Fibroblast of the aortic adventitia (primary cell): Measurements from ENCODE around the gene CD7. TPM values are rescaled to one million over a fixed set of nuclear protein-coding genes. Genes with fewer than 3 reads are reported as not detected.

Experiments
- DNase-seq: peaks from one replicate; pipeline ENCODE4 v3.0.0-alpha.2; 2010; ENCODE audit warnings: low read depth
- H3K4me3 ChIP-seq: 2 replicates; pipeline ENCODE4 v1.5.1; 2011; ENCODE audit warnings: low read depth, mild to moderate bottlenecking, control low read depth, low read length, moderate library complexity
- total RNA-seq: library from RNA; depleted of rRNA; stranded (reverse); fragments of >200 nt; gene quantifications from 2 replicates; pipeline ENCODE4 v1.2.3, GENCODE V29; 2012; ENCODE audit warnings: low replicate concordance
- TF ChIP-seq, protein P1 (sequence below): IDR thresholded peaks from 2 replicates; pipeline ENCODE4 v1.5.1; 2011; ENCODE audit warnings: mild to moderate bottlenecking, low read length, control low read depth, inconsistent platforms; ENCODE audit not compliant: insufficient read depth

CD7 gene
- total RNA-seq, 1 donor, result not detected

DNA sequence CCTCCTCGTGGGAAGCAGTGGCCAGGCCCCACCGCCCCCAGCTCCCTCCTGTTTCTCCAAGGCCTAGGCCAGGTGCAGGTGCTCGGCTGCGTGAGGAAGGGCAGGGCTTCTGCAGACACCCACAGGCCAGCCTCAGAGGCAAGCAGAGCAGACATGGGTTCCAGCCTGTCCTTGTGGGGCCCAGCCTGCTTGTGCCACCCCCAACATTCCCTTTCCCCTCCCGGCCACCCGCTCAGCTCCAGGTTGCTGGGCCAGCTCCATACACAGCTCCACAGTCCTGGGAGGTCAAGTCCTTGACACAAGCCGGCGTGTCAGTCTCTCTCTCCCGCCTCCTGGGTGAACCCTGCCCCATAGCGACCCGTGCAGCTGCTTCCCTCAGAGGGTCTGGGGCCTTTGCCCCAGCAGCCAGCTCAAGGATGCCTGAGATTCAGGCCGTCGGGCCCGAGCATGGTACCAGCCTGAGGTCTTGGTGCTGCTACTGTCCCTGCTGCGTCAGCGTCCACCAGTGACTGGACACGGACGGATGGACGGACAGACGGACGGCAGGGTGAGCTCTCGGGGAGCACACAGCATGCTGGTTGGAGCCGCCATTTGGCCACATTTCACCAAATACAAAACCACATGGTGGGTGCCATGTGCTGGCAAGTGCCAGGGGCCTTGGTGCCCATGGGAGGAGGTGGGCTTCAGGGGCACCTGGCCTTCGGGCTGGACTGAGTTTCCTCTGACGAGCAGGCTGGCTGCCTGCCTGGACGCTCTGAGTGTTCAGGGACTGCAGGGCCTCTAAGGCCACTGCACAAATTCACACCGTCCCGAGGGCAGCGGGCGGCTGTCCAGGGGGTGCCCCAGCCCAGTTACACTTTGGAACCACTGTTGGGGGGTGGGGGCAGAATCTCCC, 8.1 kb upstream of the CD7 start:
- TF ChIP-seq, protein P1, sequence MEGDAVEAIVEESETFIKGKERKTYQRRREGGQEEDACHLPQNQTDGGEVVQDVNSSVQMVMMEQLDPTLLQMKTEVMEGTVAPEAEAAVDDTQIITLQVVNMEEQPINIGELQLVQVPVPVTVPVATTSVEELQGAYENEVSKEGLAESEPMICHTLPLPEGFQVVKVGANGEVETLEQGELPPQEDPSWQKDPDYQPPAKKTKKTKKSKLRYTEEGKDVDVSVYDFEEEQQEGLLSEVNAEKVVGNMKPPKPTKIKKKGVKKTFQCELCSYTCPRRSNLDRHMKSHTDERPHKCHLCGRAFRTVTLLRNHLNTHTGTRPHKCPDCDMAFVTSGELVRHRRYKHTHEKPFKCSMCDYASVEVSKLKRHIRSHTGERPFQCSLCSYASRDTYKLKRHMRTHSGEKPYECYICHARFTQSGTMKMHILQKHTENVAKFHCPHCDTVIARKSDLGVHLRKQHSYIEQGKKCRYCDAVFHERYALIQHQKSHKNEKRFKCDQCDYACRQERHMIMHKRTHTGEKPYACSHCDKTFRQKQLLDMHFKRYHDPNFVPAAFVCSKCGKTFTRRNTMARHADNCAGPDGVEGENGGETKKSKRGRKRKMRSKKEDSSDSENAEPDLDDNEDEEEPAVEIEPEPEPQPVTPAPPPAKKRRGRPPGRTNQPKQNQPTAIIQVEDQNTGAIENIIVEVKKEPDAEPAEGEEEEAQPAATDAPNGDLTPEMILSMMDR, result no peak
- no peak for DNase-seq
- H3K4me3 ChIP-seq, result no peak overlapping the region

DNA sequence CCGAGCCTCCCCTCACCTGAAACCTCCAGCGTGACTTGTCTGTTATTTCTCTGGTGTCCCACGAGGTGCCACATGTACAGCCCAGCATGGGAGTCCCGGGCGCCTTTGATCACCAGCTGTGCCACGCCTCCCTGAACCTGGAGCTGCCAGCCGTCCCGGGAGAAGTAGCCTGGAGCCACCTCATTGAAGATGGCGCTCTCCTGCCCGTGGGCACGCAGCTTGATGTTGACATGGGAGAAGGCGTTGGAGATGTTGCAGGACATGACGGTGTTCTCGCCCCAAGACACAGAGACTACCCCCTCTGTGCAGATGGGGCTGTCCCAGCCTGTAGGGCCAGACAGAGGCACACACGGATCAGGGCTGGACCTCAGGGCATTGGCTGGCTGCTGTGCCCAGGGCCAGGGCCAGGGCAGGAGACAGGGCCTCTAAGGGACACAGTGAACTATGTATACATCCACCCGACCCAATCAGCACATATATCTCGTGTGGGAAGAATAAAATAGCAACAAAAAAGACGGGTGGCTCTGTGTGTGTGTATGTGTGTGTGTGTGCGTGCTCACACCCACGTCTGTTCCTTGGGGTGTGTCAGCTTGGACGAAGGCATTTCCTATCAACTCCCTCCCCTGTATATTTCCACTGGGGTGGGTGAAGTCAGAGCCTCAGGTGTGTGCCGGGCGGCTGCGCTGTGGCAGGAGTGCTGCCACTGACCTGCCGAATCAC, 7.3 kb upstream of the CD7 start:
- DNase-seq, result no peak
- H3K4me3 ChIP-seq, result no peak overlapping the region
- TF ChIP-seq, protein P1, result no peak

DNA sequence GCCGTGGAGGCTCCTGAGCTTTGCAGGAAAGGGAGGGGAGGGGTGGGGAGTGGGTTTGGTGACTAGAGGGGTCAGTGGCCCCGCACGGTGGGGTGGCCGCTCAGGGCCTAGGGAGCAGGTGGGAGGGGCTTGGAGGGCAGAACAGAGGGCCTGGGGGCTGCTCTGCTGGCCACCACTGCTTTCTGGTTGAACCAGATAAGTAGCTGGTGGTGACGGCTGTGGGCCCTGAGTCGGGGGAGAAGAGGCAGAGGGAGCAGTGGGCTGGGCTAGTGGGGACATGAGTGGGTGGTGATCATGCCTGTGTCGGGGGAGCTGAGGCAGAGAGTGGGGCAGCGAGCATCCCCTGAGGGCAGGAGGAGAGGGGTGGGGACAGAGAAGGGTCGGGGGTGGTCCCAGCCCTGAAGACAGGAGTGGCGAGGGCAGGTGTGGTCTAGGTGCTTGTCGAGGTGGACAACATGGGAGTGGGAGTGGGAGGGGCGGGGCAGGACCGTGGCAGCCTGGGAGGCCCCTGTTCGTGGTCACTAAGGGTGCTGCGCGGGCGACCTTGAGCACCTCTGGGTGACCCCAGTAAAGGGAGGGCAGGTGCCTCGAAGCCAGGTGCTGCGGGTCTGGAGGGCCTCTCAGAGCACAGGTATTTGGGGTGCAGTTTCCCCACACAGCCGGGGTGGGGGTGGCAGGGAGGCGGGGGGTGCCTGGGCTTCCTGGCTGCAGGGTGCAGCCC, 6.3 kb upstream of the CD7 start:
- TF ChIP-seq, protein P1, result no peak
- no peak overlapping the region for H3K4me3 ChIP-seq
- no peak for DNase-seq

DNA sequence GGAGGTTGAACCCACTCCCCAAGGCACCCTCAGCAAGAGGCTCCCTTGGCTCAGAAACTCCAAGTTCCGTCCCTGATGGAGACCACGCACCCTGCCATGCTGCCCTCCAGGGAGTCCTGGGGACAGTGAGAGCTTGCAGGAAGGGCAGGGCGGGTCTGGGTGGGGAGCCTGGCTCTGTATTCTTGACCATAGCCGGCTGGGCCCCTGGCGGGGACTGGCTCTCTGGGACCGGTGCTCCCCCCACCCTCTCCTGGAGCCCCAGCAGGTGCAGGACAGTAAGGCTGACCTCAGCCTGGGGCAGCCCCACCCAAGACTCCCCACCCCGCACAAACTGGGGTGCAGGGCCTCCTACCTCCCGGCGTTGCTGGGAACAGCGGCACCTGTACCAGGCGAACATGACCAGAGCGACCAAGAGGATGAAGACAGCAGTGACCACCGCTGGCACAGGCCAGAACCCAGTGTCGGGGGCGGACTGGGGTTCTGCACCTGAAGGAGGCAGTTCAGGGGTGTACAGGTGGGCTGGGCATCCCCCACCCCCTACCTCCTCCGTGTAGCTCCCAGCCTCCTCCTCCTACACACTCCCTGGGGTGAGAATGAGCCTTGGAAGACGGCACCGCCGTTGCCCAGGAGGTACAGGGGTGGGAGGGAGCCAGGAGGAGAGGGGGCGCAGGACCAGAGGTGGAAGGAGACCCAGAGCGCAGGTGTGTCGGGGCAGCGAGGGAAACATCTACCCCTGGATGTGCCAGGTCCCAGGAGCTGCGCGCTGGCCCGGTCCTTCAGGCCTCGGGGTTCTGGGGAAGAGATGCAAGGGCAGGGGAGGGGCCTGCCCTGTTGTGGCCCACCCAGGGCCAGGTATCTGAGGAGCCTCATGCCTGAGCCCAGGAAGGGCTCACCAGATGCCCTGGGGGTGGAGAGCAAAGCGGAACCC, 5.4 kb upstream of the CD7 start:
- no peak for DNase-seq
- TF ChIP-seq, protein P1, result no peak
- H3K4me3 ChIP-seq, result no peak overlapping the region

DNA sequence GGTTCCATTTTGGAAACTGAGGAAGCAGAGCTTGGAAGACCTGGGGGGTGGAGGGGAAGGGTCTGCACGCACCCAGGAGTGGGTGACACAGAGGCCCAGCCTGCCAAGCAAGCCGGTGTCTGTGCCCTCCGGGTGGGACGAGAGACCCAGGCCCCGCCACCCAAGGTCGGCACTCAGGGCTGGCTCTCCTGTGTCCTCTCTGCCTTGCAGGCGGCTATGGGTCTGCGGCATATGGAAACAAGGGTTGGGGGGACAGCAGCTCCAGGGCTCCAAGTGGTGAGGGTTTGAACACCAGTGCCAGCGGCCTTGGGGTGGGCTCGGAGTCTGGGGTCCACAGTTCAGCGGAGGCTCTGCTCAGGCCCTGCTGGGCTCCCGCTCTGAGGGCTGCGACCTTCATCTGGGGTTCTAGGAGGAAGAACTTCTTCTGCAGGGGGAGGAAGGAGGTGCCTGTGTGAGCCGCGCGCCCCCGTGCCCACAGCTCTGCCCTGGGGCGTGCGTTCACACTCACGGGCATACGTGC, 4.6 kb upstream of the CD7 start:
- DNase-seq, result no peak
- TF ChIP-seq, protein P1, result no peak
- no peak overlapping the region for H3K4me3 ChIP-seq
